T-helper 2 cell treated with Interferon-gamma antibody and Interleukin-4, amounts not matched to agents 5 μg/mL and 100 μg/mL, for 36 hours (primary cell): ENCODE measurements around the gene HOXC9.

Experiments
- DNase-seq: peaks from one replicate; pipeline ENCODE4 v3.0.0; 2021; ENCODE audit warnings: low spot score
- H3K27ac Mint-ChIP-seq: one replicate; pipeline ENCODE4 v1.8.0; 2021; ENCODE audit warnings: mild to moderate bottlenecking, mixed read lengths
- H3K27me3 Mint-ChIP-seq: one replicate; pipeline ENCODE4 v1.8.0; 2021; ENCODE audit warnings: low read depth, mixed read lengths
- H3K36me3 Mint-ChIP-seq: one replicate; pipeline ENCODE4 v1.8.0; 2021; ENCODE audit warnings: low read depth, mixed read lengths
- H3K4me1 Mint-ChIP-seq: one replicate; pipeline ENCODE4 v1.8.0; 2021; ENCODE audit warnings: low read depth, mixed read lengths
- H3K4me3 Mint-ChIP-seq: one replicate; pipeline ENCODE4 v1.8.0; 2022; ENCODE audit warnings: mild to moderate bottlenecking, moderate library complexity, mixed read lengths
- H3K9me3 Mint-ChIP-seq: one replicate; pipeline ENCODE4 v1.8.0; 2021; ENCODE audit warnings: mixed read lengths

The HOXC9 gene

GRCh38 chr12:53976172-53976822, 23.7 kb upstream of the HOXC9 start:
- peaks cover 92% of the 10 kb centered on the region for H3K27me3 Mint-ChIP-seq
- peaks cover 4% of the 10 kb centered on the region for H3K9me3 Mint-ChIP-seq
- H3K4me1 Mint-ChIP-seq = peaks cover 8% of the 10 kb centered on the region
- DNase-seq = no peak
- no peak overlapping the region for H3K27ac Mint-ChIP-seq
- H3K36me3 Mint-ChIP-seq = peaks cover 2% of the 10 kb centered on the region
- peak overlapping the region; percentile 15 for H3K4me3 Mint-ChIP-seq

- H3K36me3 Mint-ChIP-seq = peaks cover 2% of the 10 kb centered on the region
- H3K27ac Mint-ChIP-seq = no peak overlapping the region
- DNase-seq = no peak
- H3K27me3 Mint-ChIP-seq = peaks cover 92% of the 10 kb centered on the region
- H3K4me1 Mint-ChIP-seq = peaks cover 8% of the 10 kb centered on the region
- no peak overlapping the region for H3K4me3 Mint-ChIP-seq
- H3K9me3 Mint-ChIP-seq = peaks cover 4% of the 10 kb centered on the region
Measured at GRCh38 chr12:53976823-53977595, 23.0 kb upstream of the HOXC9 start.

- Mint-ChIP-seq H3K27me3 (peaks cover 92% of the 10 kb centered on the region), H3K4me1 (peaks cover 8% of the 10 kb centered on the region), H3K4me3 (no peak overlapping the region), H3K27ac (no peak overlapping the region), H3K36me3 (peaks cover 2% of the 10 kb centered on the region), H3K9me3 (peaks cover 3% of the 10 kb centered on the region)
- DNase-seq = no peak
Measured at GRCh38 chr12:53977596-53978445, 22.1 kb upstream of the HOXC9 start.

GRCh38 chr12:53978477-53979356, 21.2 kb upstream of the HOXC9 start:
- H3K27me3 Mint-ChIP-seq = peaks cover 95% of the 10 kb centered on the region
- H3K9me3 Mint-ChIP-seq = no peaks in the 10 kb centered on the region
- peaks cover 2% of the 10 kb centered on the region for H3K36me3 Mint-ChIP-seq
- H3K4me1 Mint-ChIP-seq = peaks cover 2% of the 10 kb centered on the region
- H3K27ac Mint-ChIP-seq = no peak overlapping the region
- DNase-seq = no peak
- H3K4me3 Mint-ChIP-seq = no peak overlapping the region

GRCh38 chr12:53980104-53980801, 19.7 kb upstream of the HOXC9 start:
- H3K4me1 Mint-ChIP-seq = peaks cover 6% of the 10 kb centered on the region
- no peak overlapping the region for H3K4me3 Mint-ChIP-seq
- H3K36me3 Mint-ChIP-seq = peaks cover 2% of the 10 kb centered on the region
- peaks cover 97% of the 10 kb centered on the region for H3K27me3 Mint-ChIP-seq
- peak overlapping the region; percentile 58 for H3K27ac Mint-ChIP-seq
- no peak for DNase-seq
- H3K9me3 Mint-ChIP-seq = no peaks in the 10 kb centered on the region

- Mint-ChIP-seq H3K9me3 (no peaks in the 10 kb centered on the region), H3K27me3 (peaks cover 96% of the 10 kb centered on the region), H3K4me3 (no peak overlapping the region), H3K4me1 (peaks cover 9% of the 10 kb centered on the region), H3K36me3 (no peaks in the 10 kb centered on the region), H3K27ac (no peak overlapping the region)
- DNase-seq = no peak
Measured at GRCh38 chr12:53980802-53981496, 19.0 kb upstream of the HOXC9 start.

GRCh38 chr12:53981634-53982565, 18.1 kb upstream of the HOXC9 start:
- H3K27me3 Mint-ChIP-seq = peaks cover 95% of the 10 kb centered on the region
- no peak overlapping the region for H3K27ac Mint-ChIP-seq
- H3K36me3 Mint-ChIP-seq = no peaks in the 10 kb centered on the region
- DNase-seq = no peak
- no peaks in the 10 kb centered on the region for H3K9me3 Mint-ChIP-seq
- H3K4me3 Mint-ChIP-seq = no peak overlapping the region
- peaks cover 12% of the 10 kb centered on the region for H3K4me1 Mint-ChIP-seq

- Mint-ChIP-seq H3K27me3 (peaks cover 95% of the 10 kb centered on the region), H3K4me3 (no peak overlapping the region)
Measured at GRCh38 chr12:53982648-53983567, 17.1 kb upstream of the HOXC9 start.

GRCh38 chr12:53983568-53983949, 16.4 kb upstream of the HOXC9 start:
- Mint-ChIP-seq H3K4me3 (no peak overlapping the region), H3K4me1 (peaks cover 12% of the 10 kb centered on the region), H3K36me3 (no peaks in the 10 kb centered on the region), H3K9me3 (no peaks in the 10 kb centered on the region), H3K27ac (peak overlapping the region; percentile 20), H3K27me3 (peaks cover 95% of the 10 kb centered on the region)
- DNase-seq = no peak

More at GRCh38 chr12:53982648-53983567, 17.1 kb upstream of the HOXC9 start:
- Mint-ChIP-seq H3K36me3 (no peaks in the 10 kb centered on the region), H3K4me1 (peaks cover 12% of the 10 kb centered on the region), H3K9me3 (no peaks in the 10 kb centered on the region), H3K27ac (peak overlapping the region; percentile 55)
- DNase-seq = no peak

- Mint-ChIP-seq H3K36me3 (no peaks in the 10 kb centered on the region), H3K27ac (no peak overlapping the region), H3K4me1 (peaks cover 15% of the 10 kb centered on the region), H3K27me3 (peaks cover 95% of the 10 kb centered on the region), H3K4me3 (no peak overlapping the region), H3K9me3 (no peaks in the 10 kb centered on the region)
- no peak for DNase-seq
Measured at GRCh38 chr12:53983950-53984572, 15.9 kb upstream of the HOXC9 start.
